Measurements from ENCODE around the gene IPCEF1.

The IPCEF1 gene

GRCh38 chr6:154164397-154164796, 192.2 kb downstream of the IPCEF1 start:
- DNase-seq (ENCODE audit: low read depth in 2 of 2) = peak; percentile 52 to 60

DNA sequence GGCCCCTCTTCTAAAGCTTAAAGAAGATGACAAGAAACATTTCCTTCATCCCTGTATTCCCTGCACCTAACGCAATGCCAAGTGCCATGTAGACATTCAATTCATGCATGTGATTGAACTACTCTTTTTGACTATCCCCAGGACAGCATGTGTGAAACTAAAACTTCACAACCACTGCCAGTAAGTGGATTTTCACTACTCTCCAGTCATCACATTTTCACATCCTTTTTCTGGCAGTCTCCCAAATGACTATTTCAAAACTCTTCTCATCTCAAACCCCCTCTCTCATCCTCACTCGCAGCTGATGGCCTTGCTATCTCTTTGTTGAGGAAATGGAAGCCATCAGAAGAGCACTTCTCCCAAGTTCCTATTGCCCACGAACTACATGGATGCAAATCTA, 194.9 kb downstream of the IPCEF1 start:
- no peak for DNase-seq (ENCODE audit: low read depth in 2 of 2)

- DNase-seq (ENCODE audit: low read depth in 2 of 2) = no peak
Measured at GRCh38 chr6:154159126-154159525, 197.5 kb downstream of the IPCEF1 start.

GRCh38 chr6:154157706-154158105, 198.9 kb downstream of the IPCEF1 start:
- no peak for DNase-seq (ENCODE audit: low read depth in 2 of 2)

GRCh38 chr6:154157082-154157481, 199.5 kb downstream of the IPCEF1 start:
- no peak for DNase-seq (ENCODE audit: low read depth in 2 of 2)

DNA sequence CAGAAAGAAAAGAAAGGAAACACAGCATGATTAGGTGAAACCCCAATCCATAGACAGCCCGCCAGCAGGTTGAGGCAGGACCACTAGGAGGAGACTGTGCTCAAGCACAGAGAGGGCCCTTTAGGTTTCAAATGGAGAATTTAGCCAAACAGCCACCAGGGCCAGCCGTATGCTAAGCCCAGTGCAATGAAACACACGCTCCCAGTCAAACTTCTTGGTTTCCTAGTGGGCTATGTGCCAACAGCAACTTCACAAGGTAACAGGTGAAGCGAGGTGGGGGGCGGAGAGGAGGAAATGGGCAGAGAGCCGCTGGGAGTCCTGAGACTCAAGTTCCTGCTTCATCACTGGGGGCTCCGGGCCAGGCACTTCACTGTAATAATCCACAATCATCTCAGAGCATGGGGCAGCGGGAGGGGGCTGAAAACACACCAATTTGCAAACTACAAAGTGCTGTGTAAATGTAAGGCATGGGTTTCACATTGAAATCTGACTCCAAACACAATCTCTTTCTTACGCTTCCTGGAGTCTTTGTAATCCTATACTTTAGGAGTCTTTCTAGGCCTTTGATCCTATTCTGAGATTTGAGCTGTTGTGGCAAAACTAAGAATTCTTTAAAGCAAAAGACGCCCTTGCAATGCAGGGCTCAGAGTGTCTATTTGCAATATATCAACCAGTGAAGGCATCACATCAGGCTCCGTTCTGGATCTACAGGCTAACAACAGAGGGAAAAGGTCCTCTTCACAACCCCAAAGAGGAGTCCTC, 200.3 kb downstream of the IPCEF1 start:
- peak; percentile 17 to 25 for DNase-seq (ENCODE audit: low read depth in 2 of 2)

- peak; percentile 30 to 34 for DNase-seq (ENCODE audit: low read depth in 2 of 2)
Measured at GRCh38 chr6:154154389-154154967, 202.1 kb downstream of the IPCEF1 start.

DNA sequence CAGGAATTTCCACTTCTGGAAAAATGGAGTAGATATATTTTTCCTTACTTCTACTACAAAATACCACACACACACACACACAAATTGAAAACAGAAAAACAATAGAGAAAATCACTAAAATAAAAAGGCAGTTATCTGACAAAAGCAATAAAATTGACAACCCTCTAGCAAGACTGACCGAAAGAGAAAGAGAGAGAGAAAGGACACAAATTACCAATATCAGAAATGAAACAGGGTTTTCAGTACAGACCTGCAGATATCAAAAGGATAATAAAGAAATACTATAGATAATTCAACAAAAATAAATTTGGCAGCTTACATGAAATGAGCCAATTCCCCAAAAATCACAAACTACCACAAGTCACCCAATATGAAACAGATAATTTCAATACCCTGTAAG, 212.8 kb downstream of the IPCEF1 start:
- DNase-seq (ENCODE audit: low read depth in 2 of 2) = no peak

GRCh38 chr6:154140743-154141142, 215.9 kb downstream of the IPCEF1 start:
- DNase-seq (ENCODE audit: low read depth in 2 of 2) = no peak

DNA sequence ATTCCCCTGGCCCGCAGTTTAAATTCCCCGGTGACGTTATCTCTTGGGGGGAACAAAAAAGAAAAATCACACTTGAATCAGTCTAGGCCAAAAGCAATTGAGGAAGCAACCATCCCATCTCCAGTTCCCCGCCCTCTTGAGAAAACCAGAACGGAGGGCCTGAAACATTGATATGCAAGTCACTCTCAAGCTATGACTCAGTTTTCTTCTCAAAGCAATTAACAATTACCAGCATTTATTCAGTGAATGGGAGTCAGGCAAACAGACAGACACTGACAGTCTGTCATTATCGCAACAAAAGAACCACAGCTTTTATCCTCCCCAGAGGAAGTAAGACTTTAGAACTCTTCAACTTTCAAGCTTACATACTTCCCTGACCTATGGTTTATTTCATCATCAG, 216.7 kb downstream of the IPCEF1 start:
- no peak for DNase-seq (ENCODE audit: low read depth in 2 of 2)

DNA sequence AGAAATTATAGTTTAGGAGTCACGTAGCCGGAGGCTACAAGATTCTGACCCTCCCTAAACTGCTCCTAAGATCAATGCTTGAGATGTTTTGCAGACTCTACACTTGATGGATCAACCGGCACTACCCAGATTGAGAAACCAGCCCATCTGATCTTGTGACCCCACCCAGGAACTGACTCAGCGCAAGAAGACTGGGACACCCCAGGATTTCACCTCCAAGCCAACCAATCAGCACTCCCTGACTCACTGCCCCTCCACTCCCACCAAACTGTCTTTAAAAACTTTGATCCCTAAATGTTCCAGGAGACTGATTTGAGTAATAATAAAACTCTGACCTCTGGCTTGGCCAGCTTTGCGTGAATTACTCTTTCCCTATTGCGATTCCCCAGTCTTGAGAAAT, 217.8 kb downstream of the IPCEF1 start:
- no peak for DNase-seq (ENCODE audit: low read depth in 2 of 2)

DNA sequence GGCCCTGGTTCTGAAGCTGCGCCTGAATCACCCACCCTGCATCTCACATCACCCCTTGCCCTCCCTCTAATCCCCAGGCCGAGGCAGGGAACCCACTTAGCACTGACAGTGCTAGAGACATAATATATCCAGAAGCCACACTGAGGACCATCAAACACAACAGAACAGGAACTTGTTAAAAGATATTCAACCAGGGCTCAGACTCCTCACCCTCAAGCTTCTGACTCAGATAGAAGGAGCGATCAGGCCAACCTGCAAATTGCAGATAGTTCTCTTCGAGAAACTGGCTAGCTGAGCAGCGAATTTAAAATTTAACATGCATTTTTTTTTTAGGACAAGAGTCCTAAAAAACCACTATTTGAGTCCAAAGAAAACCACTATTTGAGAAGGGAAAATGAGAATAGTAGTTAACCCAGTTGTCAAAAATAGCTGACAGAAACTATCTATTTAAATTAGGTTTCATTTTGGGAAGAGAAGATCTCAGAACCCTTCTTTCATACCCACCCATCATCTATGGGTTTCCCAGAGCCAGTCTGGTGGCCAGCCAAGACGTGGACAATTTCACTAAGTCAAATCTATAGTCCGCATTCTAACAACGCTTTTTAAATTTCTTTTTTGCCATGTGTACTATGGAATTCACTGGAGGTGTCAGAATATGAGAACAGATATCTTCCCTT, 222.0 kb downstream of the IPCEF1 start:
- no peak for DNase-seq (ENCODE audit: low read depth in 2 of 2)

GRCh38 chr6:154127657-154128056, 228.9 kb downstream of the IPCEF1 start:
- no peak for DNase-seq (ENCODE audit: low read depth in 2 of 2)

DNA sequence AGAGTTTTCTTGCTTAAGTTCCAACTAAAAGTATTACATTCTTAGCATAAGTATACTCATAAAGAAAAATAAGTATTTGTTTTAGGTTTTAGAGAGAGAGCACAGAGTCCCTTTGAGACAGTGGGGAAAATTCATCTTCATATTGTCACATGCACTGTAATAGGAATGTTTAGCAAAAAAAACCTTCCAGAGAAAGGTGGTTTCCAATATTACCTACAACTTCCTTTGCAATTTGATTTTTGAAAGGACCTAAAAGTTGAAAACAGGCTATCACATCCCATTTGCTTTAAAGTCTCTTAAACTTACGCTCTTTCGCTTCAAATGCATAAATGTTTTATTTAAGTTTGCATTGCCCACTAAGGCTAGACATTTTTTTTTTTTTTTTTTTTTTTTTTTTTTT, 231.2 kb downstream of the IPCEF1 start:
- DNase-seq (ENCODE audit: low read depth in 2 of 2) = no peak

- DNase-seq (ENCODE audit: low read depth in 2 of 2) = no peak
Measured at GRCh38 chr6:154123155-154123956, 233.2 kb downstream of the IPCEF1 start.

DNA sequence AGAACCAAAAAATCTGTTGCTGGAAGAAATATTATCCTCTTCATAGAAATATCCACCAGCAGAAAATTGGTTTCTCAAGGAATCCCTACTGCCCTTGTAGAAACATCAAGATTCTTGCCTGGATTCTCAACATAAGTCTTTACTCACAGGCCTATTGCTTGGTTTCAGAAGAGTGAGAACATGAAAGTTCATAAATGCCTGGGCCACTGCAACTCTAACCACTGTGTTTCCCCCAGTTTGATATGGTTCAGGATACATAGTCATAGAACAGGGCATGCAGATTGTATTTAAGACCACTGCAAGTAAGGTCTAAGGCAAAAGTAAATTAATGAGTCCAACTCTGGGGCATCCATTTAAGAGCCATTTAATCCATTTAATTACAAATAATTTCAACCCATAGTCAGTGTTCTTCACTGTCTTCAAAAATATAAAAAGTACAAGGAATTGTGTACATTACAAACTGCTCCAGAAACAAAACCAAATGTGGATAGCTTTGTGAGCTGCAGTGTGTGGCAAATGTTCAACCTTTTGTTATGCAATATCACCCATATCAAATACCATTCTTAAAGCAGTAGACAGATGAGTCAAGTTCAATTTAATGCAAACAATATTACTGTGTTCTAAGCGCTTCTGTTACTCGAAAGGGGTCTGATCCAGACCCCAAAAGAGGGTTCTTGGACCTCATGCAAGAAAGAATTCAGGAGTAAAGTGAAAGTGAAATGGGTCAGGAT, 234.2 kb downstream of the IPCEF1 start:
- DNase-seq (ENCODE audit: low read depth in 2 of 2) = no peak

DNA sequence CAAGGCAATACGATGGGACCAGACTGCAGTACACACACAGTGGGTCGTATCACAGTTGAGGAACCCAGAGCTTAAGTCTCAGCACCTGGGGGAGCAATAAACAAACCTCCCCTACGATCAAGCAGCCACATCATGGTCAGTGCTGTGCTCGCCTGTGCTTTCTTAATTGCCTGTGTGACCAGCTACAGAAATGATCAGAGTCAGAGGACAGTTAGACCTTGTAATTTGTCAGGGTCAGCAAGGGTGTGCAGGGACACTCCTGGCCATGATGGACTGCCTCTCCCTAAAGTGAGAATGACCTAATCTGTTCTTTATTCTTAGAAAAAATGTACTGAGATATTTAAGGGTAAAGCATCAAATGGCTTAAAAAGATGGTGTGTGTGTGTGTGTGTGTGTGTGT, 239.1 kb downstream of the IPCEF1 start:
- DNase-seq (ENCODE audit: low read depth in 2 of 2) = no peak

GRCh38 chr6:154113392-154113791, 243.2 kb downstream of the IPCEF1 start:
- no peak for DNase-seq (ENCODE audit: low read depth in 2 of 2)

- DNase-seq (ENCODE audit: low read depth in 2 of 2) = no peak
Measured at GRCh38 chr6:154112181-154112809, 244.3 kb downstream of the IPCEF1 start.

- DNase-seq (ENCODE audit: low read depth in 2 of 2) = no peak
Measured at GRCh38 chr6:154111025-154111424, 245.6 kb downstream of the IPCEF1 start.

DNA sequence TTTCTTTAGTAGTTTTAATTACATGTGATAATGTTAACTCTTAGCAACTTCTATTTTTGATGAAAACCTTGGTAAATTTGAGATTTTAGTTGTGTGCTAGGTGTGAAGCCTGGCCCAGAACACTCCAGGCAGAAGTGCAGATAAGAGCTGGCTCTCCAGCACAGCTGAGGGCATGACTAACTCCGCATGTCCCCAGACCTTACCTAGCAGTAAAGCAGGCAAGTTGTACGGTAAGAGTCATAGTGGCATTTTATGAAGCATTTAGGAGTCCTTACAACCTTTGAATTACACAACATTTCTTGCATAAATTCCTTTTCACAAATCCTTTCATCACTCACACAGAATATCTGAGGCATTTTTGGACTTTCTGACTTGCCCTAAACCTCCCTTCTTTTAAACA, 250.4 kb downstream of the IPCEF1 start:
- no peak for DNase-seq (ENCODE audit: low read depth in 2 of 2)
